GM19395 (cell line): ENCODE results near the gene WRAP73.

Experiments used
- ATAC-seq: cut with Tn5 transposase; IDR thresholded peaks from one replicate; pipeline ENCODE4 v1.9.1; 2021; ENCODE audit warnings: mild to moderate bottlenecking, moderate library complexity; ENCODE audit not compliant: unreplicated experiment

Gene WRAP73

GRCh38 chr1:3581296-3582036 lies 68.4 kb downstream of the WRAP73 start:
- no peak for ATAC-seq
